ENCODE results near the gene EVL.

Gene EVL

DNA sequence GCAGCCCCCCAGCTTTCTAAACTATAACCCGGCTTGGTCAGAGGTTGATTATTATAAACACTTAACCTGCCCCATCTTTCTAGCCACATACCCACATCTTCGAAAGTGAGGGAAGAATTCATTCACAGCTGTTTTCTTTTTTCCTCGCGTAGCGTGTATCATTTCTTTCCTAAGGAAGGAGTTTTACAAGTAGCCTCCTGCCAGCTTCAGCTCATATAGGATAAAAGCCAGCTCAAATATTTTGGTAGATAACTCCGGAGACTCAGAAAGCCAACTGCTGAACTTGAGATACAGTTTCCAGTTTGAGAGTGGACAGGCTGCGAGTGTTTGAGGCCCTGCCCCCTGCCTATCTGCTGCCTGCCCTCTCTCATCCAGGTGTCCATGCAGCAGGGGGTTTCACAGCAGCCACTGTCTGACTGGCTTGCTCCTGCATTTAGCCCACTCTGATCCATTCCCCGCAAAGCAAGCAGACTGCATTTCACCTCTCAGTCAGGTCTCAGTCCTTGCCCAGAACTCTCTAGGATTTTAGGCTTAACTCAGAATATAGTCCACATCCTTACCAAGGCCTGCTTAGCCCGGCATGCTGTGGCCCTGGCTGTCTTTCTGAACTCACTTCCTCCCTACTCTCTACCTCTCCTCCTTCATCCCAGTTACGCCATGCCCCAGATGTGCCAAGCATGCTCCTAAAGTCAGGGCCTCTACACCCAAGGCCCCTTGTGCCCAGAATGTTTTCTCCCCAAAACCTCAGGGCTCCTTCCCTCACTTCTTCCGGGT, 46.9 kb downstream of the EVL start:
- DNase-seq = no peak

DNA sequence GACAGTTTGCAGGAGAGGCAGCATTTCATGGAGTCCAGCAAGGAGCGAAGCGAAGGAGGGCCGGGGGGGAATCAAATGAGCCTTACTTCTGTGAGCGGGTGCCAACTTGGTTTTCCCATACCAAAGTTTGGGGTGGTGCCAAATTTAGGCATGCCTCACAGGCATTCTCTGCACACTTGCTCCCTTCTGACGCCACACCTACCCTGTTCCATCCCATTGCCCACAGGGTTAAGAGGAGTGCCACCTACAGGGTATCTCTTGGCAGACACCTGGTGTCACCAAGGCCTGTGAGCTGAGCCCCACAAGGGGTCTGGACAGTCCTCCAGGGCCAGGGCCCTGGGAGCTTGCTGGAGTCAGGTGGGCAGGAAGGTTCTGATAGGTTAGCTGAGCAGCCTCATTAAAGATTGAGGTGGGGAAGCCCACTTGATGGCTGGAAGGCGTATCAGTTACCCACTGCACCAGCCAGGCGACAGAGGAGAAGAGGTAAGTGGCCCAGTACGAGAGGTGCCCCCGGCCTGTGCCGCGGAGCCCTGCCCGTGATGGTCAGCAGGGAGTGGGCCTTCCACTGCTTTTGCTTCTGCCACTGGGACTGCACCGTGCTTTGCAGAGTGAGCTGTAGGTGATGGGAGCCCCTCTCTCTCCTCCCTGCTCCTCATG, 49.0 kb downstream of the EVL start:
- no peak for DNase-seq

DNA sequence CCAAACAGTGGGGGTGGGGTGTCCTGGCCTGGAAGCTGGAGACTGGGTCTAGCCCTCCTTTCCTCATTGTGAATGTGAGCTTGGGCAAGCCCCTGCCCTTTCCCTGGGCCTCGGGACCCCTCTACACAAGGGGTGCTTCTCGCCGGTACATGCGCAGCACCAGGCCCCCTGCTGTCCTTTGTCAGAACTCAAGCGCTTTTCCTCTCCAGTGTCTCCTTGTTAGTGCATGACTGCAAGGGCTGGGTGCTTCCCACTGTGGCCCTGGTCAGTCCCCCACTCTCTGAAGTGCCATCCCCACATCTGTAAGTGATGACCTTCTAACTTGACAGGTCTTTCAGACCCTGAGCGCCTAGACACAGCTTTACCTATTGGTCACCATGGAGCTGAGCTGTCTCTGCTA, 50.0 kb downstream of the EVL start:
- DNase-seq = no peak

GRCh38 chr14:100115726-100116125, 50.5 kb downstream of the EVL start:
- DNase-seq = no peak

- DNase-seq = no peak
These were observed 50.9 kb downstream of the EVL start for GRCh38 chr14:100116134-100116533.

GRCh38 chr14:100117026-100117425, 51.8 kb downstream of the EVL start:
- no peak for DNase-seq

DNA sequence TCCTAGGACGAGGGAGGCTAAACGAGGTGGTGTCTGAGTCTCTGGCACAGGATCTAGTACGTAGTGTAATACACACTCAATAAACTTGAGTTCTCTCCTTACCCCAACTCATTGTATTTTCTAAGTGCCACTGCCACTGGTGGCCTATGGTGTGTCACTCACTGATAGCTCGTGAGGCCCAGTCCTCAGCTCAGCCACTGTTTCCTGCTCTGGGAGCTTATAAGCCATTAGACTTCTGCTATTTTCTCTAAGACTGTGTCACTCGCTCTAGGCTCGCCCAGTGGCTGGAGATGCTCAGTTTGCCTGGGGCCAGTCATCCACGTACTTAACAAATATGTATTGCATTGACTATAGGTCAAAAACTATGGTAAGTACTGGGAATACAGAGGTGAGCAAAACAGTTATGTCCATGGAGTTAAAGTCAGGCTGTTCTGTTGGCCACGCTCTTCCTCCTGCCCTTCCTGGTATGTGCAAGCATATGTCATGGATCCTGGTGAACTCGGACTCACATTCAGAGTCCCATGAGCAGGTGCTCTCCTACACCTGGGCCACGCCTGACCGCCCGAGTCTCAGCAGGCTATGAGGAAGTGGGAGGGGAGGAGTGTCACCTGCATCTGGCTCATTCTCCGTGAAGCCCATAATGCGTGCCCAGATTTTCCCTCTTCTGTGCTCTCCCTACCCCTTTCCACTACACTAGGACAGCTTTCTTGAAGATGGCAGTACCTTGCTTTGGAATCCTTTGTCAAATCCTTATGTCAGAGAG, 52.6 kb downstream of the EVL start:
- DNase-seq = no peak

DNA sequence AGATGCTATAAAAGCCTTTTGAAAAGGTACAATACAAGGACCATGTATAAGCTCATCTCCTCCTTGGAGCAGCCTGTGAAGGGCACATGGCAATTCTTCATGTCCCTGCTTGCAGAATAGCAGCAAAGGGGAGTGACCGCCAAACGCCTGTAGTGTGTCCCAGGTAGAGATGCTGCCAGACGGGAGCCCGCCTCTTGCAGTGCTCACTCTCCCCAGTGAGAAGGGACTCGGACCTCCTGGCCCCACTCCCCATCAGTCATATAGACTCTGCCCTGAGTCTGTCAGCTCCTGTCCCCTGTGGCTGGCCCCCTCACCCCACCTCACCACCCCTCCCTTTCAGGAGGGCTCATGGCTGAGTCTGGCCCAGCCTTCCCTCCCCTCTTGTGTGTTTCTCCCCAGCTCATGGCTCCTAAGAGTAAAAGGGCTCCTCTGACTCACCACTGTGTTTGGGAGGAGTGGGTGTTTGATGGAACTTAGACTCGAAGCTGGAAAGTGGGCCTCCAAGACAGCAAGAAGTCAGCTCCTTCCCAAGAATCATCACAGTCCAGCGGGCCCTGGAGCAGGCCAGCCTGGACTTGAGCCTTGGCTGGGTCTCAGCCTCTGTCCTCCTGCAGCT, 53.3 kb downstream of the EVL start:
- no peak for DNase-seq

DNA sequence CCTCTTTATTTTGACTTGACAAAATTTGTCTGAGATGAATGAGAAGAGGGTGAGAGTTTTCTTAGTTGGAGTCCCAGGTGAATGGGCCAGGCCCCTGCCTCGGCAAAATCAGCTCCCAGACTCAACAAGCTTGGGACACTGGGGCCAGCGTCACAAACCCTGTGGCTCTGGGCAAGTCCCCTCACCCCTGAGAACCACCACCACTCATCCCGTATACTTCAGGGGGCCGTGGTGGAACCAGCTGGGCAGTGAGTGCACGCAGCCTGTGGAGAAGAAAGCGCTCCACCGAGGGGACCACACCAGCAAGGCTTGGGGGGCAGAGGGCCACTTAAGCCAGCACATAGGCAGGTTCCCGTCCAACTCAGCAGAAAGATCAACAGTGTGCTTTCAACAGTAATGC, 54.0 kb downstream of the EVL start:
- no peak for DNase-seq

GRCh38 chr14:100120522-100121269, 55.5 kb downstream of the EVL start:
- DNase-seq = no peak

GRCh38 chr14:100121643-100122480, 56.6 kb downstream of the EVL start:
- no peak for DNase-seq

GRCh38 chr14:100122481-100123223, 57.4 kb downstream of the EVL start:
- DNase-seq = no peak

DNA sequence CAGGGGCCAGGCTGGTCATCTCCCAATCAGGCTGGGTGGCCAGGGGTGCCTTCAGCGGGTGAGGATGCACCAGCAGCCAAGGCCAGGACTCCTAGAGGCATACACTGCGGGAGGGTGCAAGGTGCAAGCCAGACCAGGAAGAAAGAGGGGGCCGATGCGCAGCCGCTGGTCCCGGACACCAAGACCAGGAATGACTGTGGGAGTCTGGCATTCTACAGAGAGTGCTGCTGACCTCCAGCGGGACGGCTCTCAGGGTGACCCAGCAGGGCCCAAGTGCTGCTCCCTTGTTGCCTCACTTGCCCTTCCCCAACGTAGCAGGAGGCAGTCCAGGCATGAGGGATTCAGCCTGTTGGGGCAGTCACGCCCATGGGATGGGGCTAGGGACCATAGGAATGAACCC, 58.4 kb downstream of the EVL start:
- DNase-seq = no peak

GRCh38 chr14:100124551-100125088, 59.4 kb downstream of the EVL start:
- no peak for DNase-seq

GRCh38 chr14:100126401-100126800, 61.2 kb downstream of the EVL start:
- DNase-seq = no peak

GRCh38 chr14:100127853-100128455, 62.7 kb downstream of the EVL start:
- DNase-seq = no peak

GRCh38 chr14:100128688-100129087, 63.5 kb downstream of the EVL start:
- no peak for DNase-seq

DNA sequence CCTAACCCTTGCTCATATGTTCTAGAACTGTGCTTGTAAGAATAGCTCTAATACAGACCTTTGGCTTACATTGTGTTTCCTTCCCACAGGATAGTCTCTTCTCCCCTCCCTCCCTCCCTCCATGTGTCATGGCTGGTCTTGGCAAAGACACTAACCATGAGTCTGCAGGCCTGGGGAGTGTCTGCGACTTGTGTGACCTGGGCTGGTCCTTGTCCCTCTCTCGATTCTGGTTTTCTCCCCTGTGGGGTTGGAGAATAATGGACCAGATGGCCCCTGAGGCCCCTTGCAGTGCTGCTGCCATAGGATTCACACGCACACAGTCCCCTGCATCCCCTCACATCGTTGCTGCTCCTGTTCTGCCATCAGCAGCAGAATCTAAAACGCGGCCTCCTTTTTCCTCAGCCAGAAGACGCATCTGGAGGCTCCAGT, 64.0 kb downstream of the EVL start:
- no peak for DNase-seq

DNA sequence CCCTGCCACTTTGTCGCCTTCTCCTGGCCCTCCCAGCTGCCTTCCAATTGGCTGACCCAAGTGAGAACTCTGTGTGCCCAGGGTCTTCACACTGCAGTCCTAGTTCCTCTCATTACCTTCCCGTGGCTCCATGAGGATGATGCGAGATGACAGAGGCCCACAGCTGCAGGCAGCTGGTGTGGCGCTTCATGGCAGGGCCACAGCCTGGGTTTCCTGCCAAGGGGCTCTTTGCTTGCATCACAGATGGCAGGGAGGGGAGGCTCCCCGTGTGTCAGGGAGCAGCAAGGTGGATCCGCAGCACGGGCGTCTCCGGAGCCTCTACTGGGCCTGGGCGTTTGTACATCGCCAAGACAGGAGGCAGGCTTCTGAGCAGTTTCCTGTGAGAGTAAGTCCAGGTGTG, 65.3 kb downstream of the EVL start:
- DNase-seq = no peak

DNA sequence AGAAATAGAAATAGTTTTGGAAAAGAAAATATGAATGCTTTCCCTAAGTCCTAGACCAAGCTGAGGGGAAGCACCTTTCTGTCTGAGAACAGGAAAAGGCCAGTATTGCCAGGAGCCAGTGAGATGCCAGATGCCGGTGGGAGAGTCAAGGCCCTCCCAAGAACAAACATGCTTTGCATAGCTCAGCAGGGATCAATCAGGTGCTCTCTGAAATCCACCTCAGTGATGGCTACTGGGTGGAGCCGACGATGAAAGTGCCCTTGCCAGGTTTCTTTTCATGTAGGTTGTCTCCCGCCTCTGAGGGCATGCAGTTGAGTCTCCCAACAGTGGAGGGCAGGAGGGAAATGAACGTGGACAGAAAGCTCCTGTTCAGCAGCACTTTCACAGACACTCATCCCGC, 66.0 kb downstream of the EVL start:
- DNase-seq = no peak

All from GF-D8 (cell line).